Anterior cingulate cortex (tissue), 58 donors: Measurements from ENCODE around the gene CCNH.

Experiments used
- DNase-seq, 58 donors: peaks; one replicate each; lab custom pipeline; 2025; lab: John Stamatoyannopoulos, UW

CCNH gene

GRCh38 chr5:87367243-87367642 is 45.5 kb downstream of the CCNH start:
- DNase-seq = no peak

GRCh38 chr5:87361536-87362213 is 51.1 kb downstream of the CCNH start:
- no peak for DNase-seq

- no peak for DNase-seq
Measured at GRCh38 chr5:87361031-87361445, 51.7 kb downstream of the CCNH start.

- no peak for DNase-seq
Measured at GRCh38 chr5:87360132-87360531, 52.6 kb downstream of the CCNH start.

GRCh38 chr5:87359106-87359505 is 53.6 kb downstream of the CCNH start:
- DNase-seq = no peak

DNA sequence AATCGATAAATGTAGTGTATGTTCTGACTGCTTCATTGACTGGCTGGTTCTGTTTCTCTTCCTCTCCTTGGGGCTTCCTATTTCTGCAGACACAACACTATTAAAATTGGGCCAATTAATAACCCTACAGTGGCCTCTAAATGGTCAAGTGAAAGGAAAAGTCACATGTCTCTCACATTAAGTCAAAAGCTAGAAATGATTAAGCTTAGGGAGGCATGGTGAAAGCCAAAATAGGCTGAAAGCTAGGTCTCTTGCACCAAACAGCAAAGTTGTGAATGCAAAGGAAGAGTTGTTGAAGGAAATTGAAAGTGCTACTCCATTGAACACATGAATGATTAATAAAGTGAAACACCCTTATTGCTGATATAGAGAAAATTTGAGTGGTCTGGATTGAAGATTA is 58.2 kb downstream of the CCNH start:
- DNase-seq = no peak

GRCh38 chr5:87347841-87348240 is 64.9 kb downstream of the CCNH start:
- no peak for DNase-seq

GRCh38 chr5:87347272-87347671 is 65.5 kb downstream of the CCNH start:
- DNase-seq = no peak
